Mesendoderm (in vitro differentiated cells): ENCODE results near the gene GDPD5.

ENCODE experiments used
- DNase-seq: peaks from one replicate; pipeline ENCODE4 v3.0.0; 2013
- H2AK5ac ChIP-seq: 2 replicates; pipeline ENCODE4 v1.6.1; 2013; ENCODE audit warnings: low read length, inconsistent platforms
- H2BK120ac ChIP-seq: 2 replicates; pipeline ENCODE4 v1.6.1; 2013; ENCODE audit warnings: low read depth, mild to moderate bottlenecking, low read length, moderate library complexity, mixed read lengths
- H2BK15ac ChIP-seq: replicated peaks from 2 replicates; pipeline ENCODE4 v1.6.1; 2013; ENCODE audit warnings: low read depth, mild to moderate bottlenecking, moderate library complexity
- H2BK5ac ChIP-seq: 2 replicates; pipeline ENCODE4 v1.6.1; 2013; ENCODE audit warnings: low read length, inconsistent platforms
- H3K18ac ChIP-seq: 2 replicates; pipeline ENCODE4 v1.6.1; 2013; ENCODE audit warnings: mild to moderate bottlenecking, low read length, mixed read lengths
- H3K23ac ChIP-seq: one replicate; pipeline ENCODE4 v1.6.1; 2013; ENCODE audit warnings: low read length
- H3K27ac ChIP-seq: 2 replicates; pipeline ENCODE4 v1.5.1; 2013; ENCODE audit warnings: low read depth, mild to moderate bottlenecking, inconsistent platforms, low read length, moderate library complexity
- H3K27me3 ChIP-seq: 2 replicates; pipeline ENCODE4 v1.6.1; 2013; ENCODE audit warnings: low read length, control low read depth, mild to moderate bottlenecking, inconsistent platforms; ENCODE audit not compliant: insufficient read depth, poor library complexity
- H3K36me3 ChIP-seq: 2 replicates; pipeline ENCODE4 v1.6.1; 2013; ENCODE audit warnings: low read length, inconsistent platforms; ENCODE audit not compliant: control insufficient read depth, insufficient read depth
- H3K4ac ChIP-seq: one replicate; pipeline ENCODE4 v1.6.1; 2013; ENCODE audit warnings: low read depth, mild to moderate bottlenecking, low read length, moderate library complexity
- H3K4me1 ChIP-seq: 2 replicates; pipeline ENCODE4 v1.6.1; 2013; ENCODE audit warnings: low read depth, low read length, inconsistent platforms; ENCODE audit not compliant: control insufficient read depth
- H3K4me2 ChIP-seq: 2 replicates; pipeline ENCODE4 v1.6.1; 2013; ENCODE audit warnings: low read length
- H3K4me3 ChIP-seq: 2 replicates; pipeline ENCODE4 v1.5.1; 2013; ENCODE audit warnings: mild to moderate bottlenecking, low read length
- H3K56ac ChIP-seq: one replicate; pipeline ENCODE4 v1.6.1; 2013; ENCODE audit warnings: low read length
- H3K79me1 ChIP-seq: 2 replicates; pipeline ENCODE4 v1.6.1; 2013; ENCODE audit warnings: low read length, inconsistent platforms
- H3K79me2 ChIP-seq: 2 replicates; pipeline ENCODE4 v1.6.1; 2013; ENCODE audit warnings: mild to moderate bottlenecking, low read length; ENCODE audit not compliant: control insufficient read depth, insufficient read depth
- H3K9ac ChIP-seq: 2 replicates; pipeline ENCODE4 v1.6.1; 2013; ENCODE audit warnings: low read length, inconsistent platforms
- H4K5ac ChIP-seq: one replicate; pipeline ENCODE4 v1.6.1; 2013; ENCODE audit warnings: low read length
- H4K8ac ChIP-seq: one replicate; pipeline ENCODE4 v1.6.1; 2013; ENCODE audit warnings: low read depth, mild to moderate bottlenecking, control low read depth, low read length, moderate library complexity
- WGBS: extraction: QIAGEN DNeasy Blood & Tissue Kit; methylation state at CpG from one replicate; pipeline ENCODE4 v1.1.7; 2013; ENCODE audit warnings: low lambda C conversion rate, missing lambda C conversion rate; ENCODE audit not compliant: insufficient coverage; ENCODE audit errors: extremely low coverage; 5-methylcytosine and 5-hydroxymethylcytosine counted together

GDPD5 gene

GRCh38 chr11:75504501-75504900 is 21.2 kb downstream of the GDPD5 start:
- no CpG with 5 or more reads among the region's 5 CpGs for WGBS
- no peaks in the 10 kb centered on the region for H3K79me2 ChIP-seq
- DNase-seq: no peak
- H3K79me1 ChIP-seq: no peaks in the 10 kb centered on the region
- H3K4me2 ChIP-seq: no peak overlapping the region
- no peak overlapping the region for H3K4me3 ChIP-seq
- H4K5ac ChIP-seq: no peak overlapping the region
- H3K23ac ChIP-seq: no peak overlapping the region
- no peak overlapping the region for H2AK5ac ChIP-seq
- H4K8ac ChIP-seq: no peak overlapping the region
- no peak overlapping the region for H2BK15ac ChIP-seq
- no peaks in the 10 kb centered on the region for H3K36me3 ChIP-seq
- H3K4ac ChIP-seq: no peak overlapping the region
- H2BK5ac ChIP-seq: no peak overlapping the region
- H3K56ac ChIP-seq: no peak overlapping the region
- H3K9ac ChIP-seq: no peak overlapping the region
- H2BK120ac ChIP-seq: no peak overlapping the region
- H3K27ac ChIP-seq: no peak overlapping the region
- H3K4me1 ChIP-seq: no peaks in the 10 kb centered on the region
- no peak overlapping the region for H3K18ac ChIP-seq
- no peaks in the 10 kb centered on the region for H3K27me3 ChIP-seq

GRCh38 chr11:75503531-75504099 is 22.1 kb downstream of the GDPD5 start:
- H2BK120ac ChIP-seq: no peak overlapping the region
- H2AK5ac ChIP-seq: no peak overlapping the region
- no peak overlapping the region for H2BK5ac ChIP-seq
- no peaks in the 10 kb centered on the region for H3K4me1 ChIP-seq
- H4K8ac ChIP-seq: no peak overlapping the region
- H4K5ac ChIP-seq: no peak overlapping the region
- no CpG with 5 or more reads among the region's 5 CpGs for WGBS
- H3K4me3 ChIP-seq: no peak overlapping the region
- no peaks in the 10 kb centered on the region for H3K27me3 ChIP-seq
- H3K4me2 ChIP-seq: no peak overlapping the region
- no peaks in the 10 kb centered on the region for H3K79me2 ChIP-seq
- H3K79me1 ChIP-seq: no peaks in the 10 kb centered on the region
- no peak overlapping the region for H3K23ac ChIP-seq
- DNase-seq: no peak
- H3K4ac ChIP-seq: no peak overlapping the region
- H3K27ac ChIP-seq: no peak overlapping the region
- no peak overlapping the region for H3K9ac ChIP-seq
- no peak overlapping the region for H3K18ac ChIP-seq
- H2BK15ac ChIP-seq: no peak overlapping the region
- H3K56ac ChIP-seq: no peak overlapping the region
- no peaks in the 10 kb centered on the region for H3K36me3 ChIP-seq

GRCh38 chr11:75502138-75502537 is 23.6 kb downstream of the GDPD5 start:
- Histone ChIP-seq H3K4me1 (no peaks in the 10 kb centered on the region), H3K4ac (no peak overlapping the region), H3K23ac (no peak overlapping the region), H4K8ac (no peak overlapping the region), H3K4me3 (no peak overlapping the region), H3K36me3 (no peaks in the 10 kb centered on the region), H4K5ac (no peak overlapping the region), H3K79me2 (no peaks in the 10 kb centered on the region), H3K9ac (no peak overlapping the region), H3K4me2 (no peak overlapping the region), H2AK5ac (no peak overlapping the region), H3K18ac (no peak overlapping the region), H3K56ac (no peak overlapping the region), H3K27ac (no peak overlapping the region), H3K27me3 (no peaks in the 10 kb centered on the region), H2BK15ac (no peak overlapping the region), H2BK120ac (no peak overlapping the region), H3K79me1 (no peaks in the 10 kb centered on the region), H2BK5ac (no peak overlapping the region)
- no CpG with 5 or more reads among the region's 1 CpG for WGBS
- DNase-seq: no peak

GRCh38 chr11:75500742-75501141 is 25.0 kb downstream of the GDPD5 start:
- Histone ChIP-seq H3K79me2 (no peaks in the 10 kb centered on the region), H3K27me3 (no peaks in the 10 kb centered on the region), H3K27ac (no peak overlapping the region), H2AK5ac (no peak overlapping the region), H3K4me1 (no peaks in the 10 kb centered on the region), H3K4me2 (no peak overlapping the region), H3K79me1 (no peaks in the 10 kb centered on the region), H3K23ac (no peak overlapping the region), H2BK15ac (no peak overlapping the region), H3K18ac (no peak overlapping the region), H2BK5ac (no peak overlapping the region), H3K4ac (no peak overlapping the region), H2BK120ac (no peak overlapping the region), H3K9ac (no peak overlapping the region), H3K4me3 (no peak overlapping the region), H4K5ac (no peak overlapping the region), H3K36me3 (no peaks in the 10 kb centered on the region), H3K56ac (no peak overlapping the region), H4K8ac (no peak overlapping the region)
- no CpG with 5 or more reads among the region's 4 CpGs for WGBS
- no peak for DNase-seq

GRCh38 chr11:75499423-75500190 is 26.1 kb downstream of the GDPD5 start:
- Histone ChIP-seq H3K4me2 (no peak overlapping the region), H2AK5ac (no peak overlapping the region), H3K23ac (no peak overlapping the region), H3K4me3 (no peak overlapping the region), H3K18ac (no peak overlapping the region), H3K56ac (no peak overlapping the region), H3K9ac (no peak overlapping the region), H3K79me2 (no peaks in the 10 kb centered on the region), H3K79me1 (no peaks in the 10 kb centered on the region), H2BK120ac (no peak overlapping the region), H3K36me3 (no peaks in the 10 kb centered on the region), H2BK15ac (no peak overlapping the region), H3K4ac (no peak overlapping the region), H3K27me3 (no peaks in the 10 kb centered on the region), H4K5ac (no peak overlapping the region), H3K27ac (no peak overlapping the region), H2BK5ac (no peak overlapping the region), H3K4me1 (no peaks in the 10 kb centered on the region), H4K8ac (no peak overlapping the region)
- DNase-seq: peak; percentile 72
- WGBS: no CpG with 5 or more reads among the region's 8 CpGs
